Activated B cell treated with CpG ODN at 0.5 μM for 24 hours (primary cell): ENCODE measurements around the gene IRF3. TPM values are rescaled to one million over a fixed set of nuclear protein-coding genes. Genes with fewer than 3 reads are reported as not detected.

Experiments
- ATAC-seq: fragments of 200-7000 bp; cut with Tn5 transposase; one replicate; pipeline ENCODE4 v1.10.0; 2021; ENCODE audit warnings: low read depth, mild to moderate bottlenecking, moderate library complexity
- CTCF ChIA-PET: fragments of 350-600 bp; sonication (Branson Sonifier 250); formaldehyde crosslinking; loops from one replicate; lab custom pipeline; 2021; ENCODE audit warnings: antibody characterized with exemption; lab: Charles Lee
- POLR2A ChIA-PET: fragments of 350-600 bp; sonication (Branson Sonifier 250); formaldehyde crosslinking; loops from one replicate; lab custom pipeline; 2021; ENCODE audit warnings: antibody characterized with exemption; lab: Charles Lee
- DNase-seq: peaks from one replicate; pipeline ENCODE4 v3.0.0; 2022
- H3K27ac Mint-ChIP-seq: one replicate; pipeline ENCODE4 v1.8.0; 2020; ENCODE audit warnings: mixed read lengths
- H3K27me3 Mint-ChIP-seq: one replicate; pipeline ENCODE4 v1.8.0; 2021; ENCODE audit warnings: mixed read lengths
- H3K36me3 Mint-ChIP-seq: one replicate; pipeline ENCODE4 v1.8.0; 2021; ENCODE audit warnings: low read depth, mixed read lengths
- H3K4me1 Mint-ChIP-seq: one replicate; pipeline ENCODE4 v1.8.0; 2021; ENCODE audit warnings: mixed read lengths
- H3K4me3 Mint-ChIP-seq: one replicate; pipeline ENCODE4 v1.8.0; 2020; ENCODE audit warnings: mild to moderate bottlenecking, mixed read lengths
- H3K9me3 Mint-ChIP-seq: one replicate; pipeline ENCODE4 v1.8.0; 2020; ENCODE audit warnings: mixed read lengths
- intact Hi-C: fragments of 100-400 bp; cut with micrococcal nuclease; formaldehyde crosslinking; loops from one replicate; pipeline ENCODE4 v1.15.1; 2024
- total RNA-seq: library from RNA; stranded (reverse); gene quantifications from 2 replicates; pipeline ENCODE4 v1.2.3, GENCODE V29; 2022
- TF ChIP-seq, protein P1 (sequence below): fragments of 200-600 bp; IDR thresholded peaks from one replicate; pipeline ENCODE4 v1.8.0; 2022; ENCODE audit warnings: antibody characterized with exemption, mild to moderate bottlenecking

Gene IRF3
- total RNA-seq, 1 donor from 2014 or later = 171 TPM

GRCh38 chr19:49669516-49669915 lies 3.9 kb upstream of the IRF3 start:
- H3K27me3 Mint-ChIP-seq = no peaks in the 10 kb centered on the region
- H3K4me1 Mint-ChIP-seq = peaks cover 44% of the 10 kb centered on the region
- peaks cover 22% of the 10 kb centered on the region for H3K36me3 Mint-ChIP-seq
- POLR2A ChIA-PET = interaction anchor here (0.5 to 0.7 kb wide), 3 partner anchors 107 to 120 kb away, joined by 3 to 8 read pairs (median 5); no protein-coding TSS in a partner anchor
- ATAC-seq = no peak
- H3K9me3 Mint-ChIP-seq = no peaks in the 10 kb centered on the region
- H3K27ac Mint-ChIP-seq = no peak overlapping the region
- no peak overlapping the region for H3K4me3 Mint-ChIP-seq
- no peak for DNase-seq
- intact Hi-C loops = no loop called here
- CTCF ChIA-PET = no interaction called here
- TF ChIP-seq, protein P1, sequence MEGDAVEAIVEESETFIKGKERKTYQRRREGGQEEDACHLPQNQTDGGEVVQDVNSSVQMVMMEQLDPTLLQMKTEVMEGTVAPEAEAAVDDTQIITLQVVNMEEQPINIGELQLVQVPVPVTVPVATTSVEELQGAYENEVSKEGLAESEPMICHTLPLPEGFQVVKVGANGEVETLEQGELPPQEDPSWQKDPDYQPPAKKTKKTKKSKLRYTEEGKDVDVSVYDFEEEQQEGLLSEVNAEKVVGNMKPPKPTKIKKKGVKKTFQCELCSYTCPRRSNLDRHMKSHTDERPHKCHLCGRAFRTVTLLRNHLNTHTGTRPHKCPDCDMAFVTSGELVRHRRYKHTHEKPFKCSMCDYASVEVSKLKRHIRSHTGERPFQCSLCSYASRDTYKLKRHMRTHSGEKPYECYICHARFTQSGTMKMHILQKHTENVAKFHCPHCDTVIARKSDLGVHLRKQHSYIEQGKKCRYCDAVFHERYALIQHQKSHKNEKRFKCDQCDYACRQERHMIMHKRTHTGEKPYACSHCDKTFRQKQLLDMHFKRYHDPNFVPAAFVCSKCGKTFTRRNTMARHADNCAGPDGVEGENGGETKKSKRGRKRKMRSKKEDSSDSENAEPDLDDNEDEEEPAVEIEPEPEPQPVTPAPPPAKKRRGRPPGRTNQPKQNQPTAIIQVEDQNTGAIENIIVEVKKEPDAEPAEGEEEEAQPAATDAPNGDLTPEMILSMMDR = no peak

DNA sequence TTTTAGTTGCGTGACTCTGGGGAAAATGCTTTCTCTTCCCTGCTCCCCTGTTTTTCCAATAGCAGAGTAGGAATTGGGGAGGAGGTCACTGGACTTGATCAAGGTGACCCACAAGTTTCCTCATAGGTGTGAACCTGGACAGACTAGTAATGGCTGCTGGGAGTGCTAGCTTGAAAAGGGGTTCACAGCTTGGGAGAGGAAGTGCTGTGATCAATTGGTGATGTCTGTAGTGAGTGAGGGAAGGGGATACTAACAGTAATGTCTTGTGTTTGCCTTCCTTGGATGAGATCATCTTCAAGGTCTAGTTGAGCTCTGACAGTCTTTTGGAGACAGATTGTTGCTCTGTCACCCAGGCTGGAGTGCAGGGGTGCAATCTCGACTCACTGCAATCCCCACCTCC lies 1.8 kb upstream of the IRF3 start:
- Mint-ChIP-seq H3K27ac (peak overlapping the region; percentile 46), H3K4me1 (peaks cover 47% of the 10 kb centered on the region), H3K36me3 (peaks cover 33% of the 10 kb centered on the region), H3K9me3 (no peaks in the 10 kb centered on the region), H3K27me3 (no peaks in the 10 kb centered on the region), H3K4me3 (peak overlapping the region; percentile 98)
- POLR2A ChIA-PET = interaction anchor here (1.0 to 7.4 kb wide), 2 partner anchors 9 to 22 kb away, joined by 3 to 88 read pairs; partner anchors contain the start of gene PRMT1
- TF ChIP-seq, protein P1 = no peak
- CTCF ChIA-PET = interaction anchor here (2.5 kb wide), 1 partner anchor 11 kb away, joined by 7 read pairs; no protein-coding TSS in a partner anchor
- DNase-seq (no peak), ATAC-seq (no peak)
- intact Hi-C loops = no loop called here

DNA sequence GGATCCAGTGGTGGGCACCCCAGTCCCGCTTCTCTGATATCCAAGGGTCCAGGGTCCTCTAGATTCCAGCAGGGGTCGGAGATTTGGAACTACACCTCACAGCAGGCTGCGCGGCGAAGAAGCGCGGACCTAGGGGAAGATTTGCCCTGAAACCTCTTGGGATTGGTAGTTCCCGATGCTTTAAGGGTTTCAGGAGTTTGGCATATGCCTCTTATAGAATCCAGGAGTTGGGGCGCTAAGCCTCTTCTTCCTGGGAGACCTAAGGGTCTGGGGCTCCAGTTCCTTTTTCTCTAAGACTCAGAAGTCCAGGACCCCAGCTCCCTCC lies 425 bp upstream of the IRF3 start:
- no peak for ATAC-seq
- TF ChIP-seq, protein P1 = no peak
- H3K9me3 Mint-ChIP-seq = no peaks in the 10 kb centered on the region
- DNase-seq = no peak
- CTCF ChIA-PET = interaction anchor here (1.5 to 2.5 kb wide), 2 partner anchors 13 to 15 kb away, joined by 4 to 7 read pairs; no protein-coding TSS in a partner anchor
- peaks cover 42% of the 10 kb centered on the region for H3K36me3 Mint-ChIP-seq
- H3K27ac Mint-ChIP-seq = peak overlapping the region; percentile 95
- intact Hi-C loops = no loop called here
- peaks cover 40% of the 10 kb centered on the region for H3K4me1 Mint-ChIP-seq
- no peaks in the 10 kb centered on the region for H3K27me3 Mint-ChIP-seq
- H3K4me3 Mint-ChIP-seq = peak overlapping the region; percentile 98
- POLR2A ChIA-PET = interaction anchor here (0.5 to 7.4 kb wide), 7 partner anchors 10 to 1865 kb away, joined by 3 to 88 read pairs (median 12); partner anchors contain the start of genes PRMT1, PRR12, RRAS and SCAF1

- peak overlapping the region; percentile 95 for H3K27ac Mint-ChIP-seq
- peak; percentile 1 for ATAC-seq
- DNase-seq = no peak
Observed at GRCh38 chr19:49665036-49665350, 664 bp downstream of the IRF3 start.

More at GRCh38 chr19:49665036-49665350, 664 bp downstream of the IRF3 start:
- no peaks in the 10 kb centered on the region for H3K9me3 Mint-ChIP-seq
- ChIA-PET CTCF (interaction anchor here (1.5 to 2.5 kb wide), 5 partner anchors 8 to 20 kb away, joined by 3 to 8 read pairs (median 4); no protein-coding TSS in a partner anchor), POLR2A (interaction anchor here (0.6 to 7.4 kb wide), 9 partner anchors 10 to 1152 kb away, joined by 3 to 88 read pairs (median 6); partner anchors contain the start of genes PRMT1, PRR12, RPS11 and RRAS)
- TF ChIP-seq, protein P1 = no peak
- H3K36me3 Mint-ChIP-seq = peaks cover 51% of the 10 kb centered on the region
- peak overlapping the region; percentile 98 for H3K4me3 Mint-ChIP-seq
- peaks cover 40% of the 10 kb centered on the region for H3K4me1 Mint-ChIP-seq
- intact Hi-C loops = loop anchor here (1.0 to 2.0 kb wide), 4 partner anchors 12 to 212 kb away; partner anchors contain the start of genes ALDH16A1, PRMT1, PRR12 and SCAF1
- no peaks in the 10 kb centered on the region for H3K27me3 Mint-ChIP-seq
